Cardiac muscle cell (in vitro differentiated cells and primary cell): ENCODE measurements around the gene MAP4K3. TPM values are rescaled to one million over a fixed set of nuclear protein-coding genes. Genes with fewer than 3 reads are reported as not detected.

ENCODE experiments used
- DNase-seq, 2 donors: peaks; one replicate each; pipeline versions ENCODE4 v3.0.0 to v3.0.0-alpha.2; 2010 to 2017; ENCODE audit warnings: low read depth in 1 of 2, low spot score in 1 of 2
- H3K27ac ChIP-seq: fragments of 200-600 bp; sonication (generic); 2 replicates; pipeline ENCODE4 v1.5.1; 2016
- H3K27me3 ChIP-seq: fragments of 200-600 bp; sonication (generic); 2 replicates; pipeline ENCODE4 v1.6.0; 2016; ENCODE audit warnings: control low read depth
- H3K36me3 ChIP-seq: fragments of 200-600 bp; sonication (generic); 2 replicates; pipeline ENCODE4 v1.5.1; 2016; ENCODE audit warnings: control low read depth
- H3K4me1 ChIP-seq: fragments of 200-600 bp; sonication (generic); 2 replicates; pipeline ENCODE4 v1.8.1; 2017; ENCODE audit warnings: low read depth, mild to moderate bottlenecking, mixed run types
- H3K4me3 ChIP-seq: fragments of 200-600 bp; sonication (generic); 2 replicates; pipeline ENCODE4 v1.5.1; 2016; ENCODE audit warnings: mild to moderate bottlenecking
- H3K9me3 ChIP-seq: fragments of 200-600 bp; sonication (generic); 2 replicates; pipeline ENCODE4 v1.5.1; 2017; ENCODE audit warnings: low read depth, mild to moderate bottlenecking, control low read depth
- CTCF ChIP-seq: IDR thresholded peaks from 2 replicates; pipeline ENCODE4 v1.5.1; 2012; ENCODE audit warnings: low read depth, mild to moderate bottlenecking, low read length
- polyA plus RNA-seq: library from polyadenylated mRNA; unstranded; fragments of >200 nt; fragmentation: Nextera tagmentation; extraction: Ambion mirVana; gene quantifications from 2 replicates; pipeline ENCODE4 v1.2.1, GENCODE V29; 2016
- total RNA-seq: library from RNA; depleted of rRNA; stranded (reverse); fragments of >200 nt; gene quantifications from 2 replicates; pipeline ENCODE4 v1.2.3, GENCODE V29; 2016

The MAP4K3 gene
- total and polyA plus RNA-seq, 2 experiments from 2014 or later = 34.6 to 56.7 TPM

- no peak for TF ChIP-seq CTCF
- Histone ChIP-seq H3K4me3 (no peak overlapping the region), H3K27ac (peak overlapping the region; percentile 62), H3K4me1 (peaks cover 24% of the 10 kb centered on the region), H3K36me3 (peaks cover 4% of the 10 kb centered on the region), H3K27me3 (no peaks in the 10 kb centered on the region), H3K9me3 (no peaks in the 10 kb centered on the region)
- peak in 1 of 2 donors; percentile 26 for DNase-seq
Measured at GRCh38 chr2:39377226-39377939, 59.7 kb downstream of the MAP4K3 start.

GRCh38 chr2:39375917-39376316 lies 61.2 kb downstream of the MAP4K3 start:
- peaks cover 21% of the 10 kb centered on the region for H3K4me1 ChIP-seq
- peaks cover 4% of the 10 kb centered on the region for H3K36me3 ChIP-seq
- no peak overlapping the region for H3K4me3 ChIP-seq
- H3K9me3 ChIP-seq = no peaks in the 10 kb centered on the region
- TF ChIP-seq CTCF = no peak
- no peak for DNase-seq
- H3K27ac ChIP-seq = no peak overlapping the region
- no peaks in the 10 kb centered on the region for H3K27me3 ChIP-seq

GRCh38 chr2:39373181-39373802 lies 63.8 kb downstream of the MAP4K3 start:
- Histone ChIP-seq H3K4me3 (no peak overlapping the region), H3K27me3 (no peaks in the 10 kb centered on the region), H3K9me3 (no peaks in the 10 kb centered on the region), H3K27ac (no peak overlapping the region), H3K4me1 (peaks cover 10% of the 10 kb centered on the region), H3K36me3 (peaks cover 4% of the 10 kb centered on the region)
- DNase-seq = no peak
- no peak for TF ChIP-seq CTCF

GRCh38 chr2:39370101-39370500 lies 67.0 kb downstream of the MAP4K3 start:
- Histone ChIP-seq H3K27me3 (no peaks in the 10 kb centered on the region), H3K9me3 (no peaks in the 10 kb centered on the region), H3K36me3 (no peaks in the 10 kb centered on the region), H3K27ac (no peak overlapping the region), H3K4me1 (no peaks in the 10 kb centered on the region), H3K4me3 (no peak overlapping the region)
- TF ChIP-seq CTCF = no peak
- no peak for DNase-seq

GRCh38 chr2:39368846-39369245 lies 68.2 kb downstream of the MAP4K3 start:
- TF ChIP-seq CTCF = no peak
- H3K4me3 ChIP-seq = no peak overlapping the region
- H3K27me3 ChIP-seq = no peaks in the 10 kb centered on the region
- no peak for DNase-seq
- H3K27ac ChIP-seq = no peak overlapping the region
- H3K4me1 ChIP-seq = no peaks in the 10 kb centered on the region
- no peaks in the 10 kb centered on the region for H3K36me3 ChIP-seq
- H3K9me3 ChIP-seq = no peaks in the 10 kb centered on the region
